CD4-positive, alpha-beta T cell (primary cell): ENCODE measurements around the gene ATL3. TPM values are rescaled to one million over a fixed set of nuclear protein-coding genes. Genes with fewer than 3 reads are reported as not detected.

Experiments
- ATAC-seq: fragments of 200-7000 bp; cut with Tn5 transposase; one replicate; pipeline ENCODE4 v1.10.0; 2022; ENCODE audit warnings: mild to moderate bottlenecking; ENCODE audit not compliant: poor library complexity
- CTCF ChIA-PET: fragments of 350-600 bp; sonication (Branson Sonifier 250); formaldehyde crosslinking; loops from one replicate; lab custom pipeline; 2021; ENCODE audit warnings: antibody characterized with exemption, inconsistent platforms; lab: Charles Lee
- POLR2A ChIA-PET: fragments of 350-600 bp; sonication (Branson Sonifier 250); formaldehyde crosslinking; loops from one replicate; lab custom pipeline; 2021; ENCODE audit warnings: antibody characterized with exemption, inconsistent platforms; lab: Charles Lee
- DNase-seq, 14 experiments: peaks; one replicate each; pipeline ENCODE4 v3.0.0-alpha.2; 2013 to 2020; ENCODE audit warnings: mixed read lengths in 2 of 14
- H3K27ac ChIP-seq, 2 donors: one replicate each; pipeline versions ENCODE4 v1.5.1 to v1.7.0; 2013; ENCODE audit warnings: low read length in 2 of 2, low read depth in 1 of 2, mild to moderate bottlenecking in 1 of 2
- H3K27me3 ChIP-seq, 2 experiments: 1 replicate in 1 of 2; 2 replicates in 1 of 2; pipeline versions ENCODE4 v1.6.1 to v1.7.0; 2013; ENCODE audit warnings: low read length in 2 of 2, control low read depth in 1 of 2, mild to moderate bottlenecking in 1 of 2, moderate library complexity in 1 of 2; ENCODE audit not compliant: insufficient read depth in 2 of 2, control insufficient read depth in 1 of 2
- H3K36me3 ChIP-seq: one replicate; pipeline ENCODE4 v1.6.1; 2013; ENCODE audit warnings: low read length, control low read depth; ENCODE audit not compliant: insufficient read depth
- H3K4me1 ChIP-seq: one replicate; pipeline ENCODE4 v1.6.1; 2013; ENCODE audit warnings: low read length, control low read depth; ENCODE audit not compliant: insufficient read depth
- H3K4me3 ChIP-seq: one replicate; pipeline ENCODE4 v1.5.1; 2013; ENCODE audit warnings: mild to moderate bottlenecking, low read length, moderate library complexity
- H3K9me3 ChIP-seq, 2 experiments: 1 replicate in 1 of 2; 2 replicates in 1 of 2; pipeline versions ENCODE4 v1.6.1 to v1.7.0; 2013; ENCODE audit warnings: low read length in 2 of 2, mild to moderate bottlenecking in 2 of 2, control low read depth in 1 of 2, moderate library complexity in 1 of 2; ENCODE audit not compliant: control insufficient read depth in 1 of 2, insufficient read depth in 1 of 2
- H3K27ac Mint-ChIP-seq: one replicate; pipeline ENCODE4 v1.8.0; 2020; ENCODE audit warnings: mixed read lengths
- H3K27me3 Mint-ChIP-seq: one replicate; pipeline ENCODE4 v1.8.0; 2021; ENCODE audit warnings: mixed read lengths
- H3K36me3 Mint-ChIP-seq: one replicate; pipeline ENCODE4 v1.8.0; 2021; ENCODE audit warnings: low read depth, mixed read lengths
- H3K4me1 Mint-ChIP-seq: one replicate; pipeline ENCODE4 v1.8.0; 2021; ENCODE audit warnings: low read depth, mixed read lengths
- H3K4me3 Mint-ChIP-seq: one replicate; pipeline ENCODE4 v1.8.0; 2020; ENCODE audit warnings: mild to moderate bottlenecking, mixed read lengths
- H3K9me3 Mint-ChIP-seq: one replicate; pipeline ENCODE4 v1.8.0; 2020; ENCODE audit warnings: mixed read lengths
- CTCF ChIP-seq: fragments of 200-600 bp; IDR thresholded peaks from one replicate; pipeline ENCODE4 v1.8.0; 2022; ENCODE audit warnings: antibody characterized with exemption, mild to moderate bottlenecking
- intact Hi-C, 2 experiments: fragments of 100-400 bp; cut with DNase I in 1 of 2; cut with micrococcal nuclease in 1 of 2; formaldehyde crosslinking; loops; one replicate each; pipeline versions ENCODE4 v1.15.1 to v1.9.0; 2023 to 2025; cut with DNase I, micrococcal nuclease
- polyA plus RNA-seq, 2 donors: library from polyadenylated mRNA; unstranded; fragments of 120-200 nt; gene quantifications; one replicate each; pipeline ENCODE4 v1.2.1, GENCODE V29; 2013
- total RNA-seq, 174 experiments: library from RNA in 2 of 174; stranded (reverse) in 2 of 174; gene quantifications; one replicate each; pipeline ENCODE4 v1.2.3 and lab custom pipeline; 2021 to 2026

Gene ATL3
- total RNA-seq: 10 to 100 TPM; 14.5 to 16.5 TPM
- polyA plus RNA-seq (2013, experiment 1 of 2): 17.0 TPM
- 16.4 TPM for polyA plus RNA-seq (2013, experiment 2 of 2)
- 62.8 to 275 (median 148) reads per million in 172 experiments for total RNA-seq (lab: John Stamatoyannopoulos, UW)

- intact Hi-C loops: loop anchor here (1.0 to 10.0 kb wide), 5 partner anchors 10 to 493 kb away; partner anchors contain the start of genes RTN3 (in 2 of the 2), MACROD1 (in 1 of the 2) and SPINDOC (in 1 of the 2)
- CTCF ChIA-PET: interaction anchor here (1.0 to 3.3 kb wide), 6 partner anchors 11 to 147 kb away, joined by 3 to 33 read pairs (median 5); partner anchors contain the start of gene RTN3
- no peaks in the 10 kb centered on the region for H3K27me3 ChIP-seq
- peaks cover 5% of the 10 kb centered on the region for H3K36me3 ChIP-seq
- POLR2A ChIA-PET: interaction anchor here (0.6 to 3.8 kb wide), 8 partner anchors 7 to 135 kb away, joined by 3 to 44 read pairs (median 4); partner anchors contain the start of genes PLAAT4 and RTN3
- Mint-ChIP-seq H3K27ac (peak within 1 kb of the TSS; percentile 82), H3K4me3 (peak within 1 kb of the TSS; percentile 88), H3K9me3 (no peaks in the 10 kb centered on the region), H3K27me3 (no peaks in the 10 kb centered on the region), H3K36me3 (peaks cover 5% of the 10 kb centered on the region), H3K4me1 (peaks cover 31% of the 10 kb centered on the region)
- H3K4me1 ChIP-seq: peaks cover 23% of the 10 kb centered on the region
- TF ChIP-seq CTCF: peak; percentile 11
- peak within 1 kb of the TSS; percentile 80 for H3K4me3 ChIP-seq
- ATAC-seq (peak; percentile 93), DNase-seq (peak; percentile 88 to 98 (median 96))
- no peaks in the 10 kb centered on the region for H3K9me3 ChIP-seq
- peak within 1 kb of the TSS; percentile 64 to 75 for H3K27ac ChIP-seq
Observed at GRCh38 chr11:63671322-63672155, at the start of gene ATL3. Gene ATL3, minus strand, starts transcription at chr11:63671376. Its CDS starts 41 bp downstream, at chr11:63671335.

GRCh38 chr11:63720611-63721010, 49.4 kb upstream of the ATL3 start:
- H3K4me1 ChIP-seq: no peaks in the 10 kb centered on the region

More at GRCh38 chr11:63720611-63721010, 49.4 kb upstream of the ATL3 start:
- no peak for ATAC-seq
- DNase-seq: no peak
- H3K36me3 ChIP-seq: no peaks in the 10 kb centered on the region
- H3K9me3 ChIP-seq: no peaks in the 10 kb centered on the region
- no peak overlapping the region for H3K27ac ChIP-seq
- no peak overlapping the region for H3K27ac Mint-ChIP-seq
- H3K4me3 ChIP-seq: no peak overlapping the region
- no peaks in the 10 kb centered on the region for H3K9me3 Mint-ChIP-seq
- H3K4me3 Mint-ChIP-seq: no peak overlapping the region
- no peak for TF ChIP-seq CTCF
- ChIA-PET POLR2A (no interaction called here), CTCF (interaction anchor here (1.5 kb wide), 1 partner anchor 77 kb away, joined by 3 read pairs; no protein-coding TSS in a partner anchor)
- intact Hi-C loops: no loop called here
- no peaks in the 10 kb centered on the region for H3K27me3 ChIP-seq
- H3K36me3 Mint-ChIP-seq: no peaks in the 10 kb centered on the region
- H3K4me1 Mint-ChIP-seq: no peaks in the 10 kb centered on the region
- H3K27me3 Mint-ChIP-seq: no peaks in the 10 kb centered on the region
